SK-N-SH treated with all-trans-retinoic acid at 6 μM for 48 hours (cell line): Measurements from ENCODE around the gene MRPS31.

Experiments
- ARNTL ChIP-seq: fragments of 450-650 bp; formaldehyde crosslinking; IDR thresholded peaks from 2 replicates; pipeline ENCODE4 v1.5.0; 2020; ENCODE audit warnings: low read depth, mild to moderate bottlenecking, moderate library complexity, borderline replicate concordance
- CSDC2 ChIP-seq: fragments of 250-450 bp; sonication (Bioruptor Pico); IDR thresholded peaks from 2 replicates; pipeline ENCODE4 v1.5.0; 2020; ENCODE audit warnings: mild to moderate bottlenecking, moderate library complexity
- ESRRG ChIP-seq: fragments of 250-450 bp; sonication (Bioruptor Pico); IDR thresholded peaks from 2 replicates; pipeline ENCODE4 v1.6.1; 2021; ENCODE audit warnings: mild to moderate bottlenecking
- POU6F1 ChIP-seq: fragments of 250-450 bp; sonication (Bioruptor Pico); IDR thresholded peaks from 2 replicates; pipeline ENCODE4 v1.8.0; 2021; ENCODE audit warnings: low read depth, mild to moderate bottlenecking, moderate library complexity, borderline replicate concordance
- RARB ChIP-seq: fragments of 250-450 bp; sonication (Bioruptor Pico); IDR thresholded peaks from 2 replicates; pipeline ENCODE4 v1.8.0; 2021; ENCODE audit warnings: mild to moderate bottlenecking, moderate library complexity
- SNAI2 ChIP-seq: fragments of 250-450 bp; sonication (Bioruptor Pico); IDR thresholded peaks from 2 replicates; pipeline ENCODE4 v1.5.0; 2020; ENCODE audit warnings: mild to moderate bottlenecking, moderate library complexity
- TCF4 ChIP-seq: fragments of 250-450 bp; sonication (Bioruptor Pico); IDR thresholded peaks from 2 replicates; pipeline ENCODE4 v1.8.0; 2021; ENCODE audit warnings: mild to moderate bottlenecking, moderate library complexity, borderline replicate concordance
- TOX ChIP-seq: fragments of 250-450 bp; sonication (Bioruptor Pico); IDR thresholded peaks from 2 replicates; pipeline ENCODE4 v1.8.0; 2021; ENCODE audit warnings: mild to moderate bottlenecking, moderate library complexity, borderline replicate concordance
- ZFP3 ChIP-seq: fragments of 250-450 bp; sonication (Bioruptor Pico); IDR thresholded peaks from 2 replicates; pipeline ENCODE4 v1.5.0; 2020; ENCODE audit warnings: mild to moderate bottlenecking, moderate library complexity
- ZFP30 ChIP-seq: fragments of 450-650 bp; formaldehyde crosslinking; IDR thresholded peaks from 2 replicates; pipeline ENCODE4 v1.5.0; 2022; ENCODE audit warnings: mild to moderate bottlenecking, moderate library complexity
- ZNF8 ChIP-seq: fragments of 450-650 bp; formaldehyde crosslinking; IDR thresholded peaks from 2 replicates; pipeline ENCODE4 v1.5.0; 2020; ENCODE audit warnings: mild to moderate bottlenecking, moderate library complexity
- TF ChIP-seq, protein P1 (sequence below): fragments of 250-450 bp; sonication (Bioruptor Pico); IDR thresholded peaks from 2 replicates; pipeline ENCODE4 v1.8.0; 2020; ENCODE audit warnings: mild to moderate bottlenecking, moderate library complexity, borderline replicate concordance
- TF ChIP-seq, protein P2 (sequence below): fragments of 250-450 bp; sonication (Bioruptor Pico); IDR thresholded peaks from 2 replicates; pipeline ENCODE4 v1.5.1; 2020; ENCODE audit warnings: low read depth, mild to moderate bottlenecking, moderate library complexity

DNA sequence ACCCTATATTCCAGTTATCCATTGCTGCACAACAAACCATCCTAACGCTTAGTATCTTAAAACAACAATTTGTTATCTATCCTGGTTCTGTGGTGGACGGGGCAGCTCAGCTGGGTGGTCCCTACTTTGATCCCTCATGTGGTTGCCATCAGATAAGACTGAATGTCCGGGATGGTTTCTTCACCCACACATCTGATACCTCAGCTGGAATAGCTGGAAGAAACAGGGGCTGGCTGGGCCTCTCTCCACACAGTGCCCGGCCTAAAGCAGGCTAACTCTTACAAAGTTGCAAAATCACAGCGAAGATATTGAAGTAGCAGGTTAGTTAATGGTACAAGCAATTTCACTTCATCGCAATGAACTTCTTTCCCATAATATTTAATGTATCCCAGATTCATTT lies 3.7 kb upstream of the MRPS31 start:
- TF ChIP-seq RARB = no peak
- TF ChIP-seq, protein P1, sequence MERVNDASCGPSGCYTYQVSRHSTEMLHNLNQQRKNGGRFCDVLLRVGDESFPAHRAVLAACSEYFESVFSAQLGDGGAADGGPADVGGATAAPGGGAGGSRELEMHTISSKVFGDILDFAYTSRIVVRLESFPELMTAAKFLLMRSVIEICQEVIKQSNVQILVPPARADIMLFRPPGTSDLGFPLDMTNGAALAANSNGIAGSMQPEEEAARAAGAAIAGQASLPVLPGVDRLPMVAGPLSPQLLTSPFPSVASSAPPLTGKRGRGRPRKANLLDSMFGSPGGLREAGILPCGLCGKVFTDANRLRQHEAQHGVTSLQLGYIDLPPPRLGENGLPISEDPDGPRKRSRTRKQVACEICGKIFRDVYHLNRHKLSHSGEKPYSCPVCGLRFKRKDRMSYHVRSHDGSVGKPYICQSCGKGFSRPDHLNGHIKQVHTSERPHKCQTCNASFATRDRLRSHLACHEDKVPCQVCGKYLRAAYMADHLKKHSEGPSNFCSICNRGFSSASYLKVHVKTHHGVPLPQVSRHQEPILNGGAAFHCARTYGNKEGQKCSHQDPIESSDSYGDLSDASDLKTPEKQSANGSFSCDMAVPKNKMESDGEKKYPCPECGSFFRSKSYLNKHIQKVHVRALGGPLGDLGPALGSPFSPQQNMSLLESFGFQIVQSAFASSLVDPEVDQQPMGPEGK (CRISPR knock-in tag) = no peak
- no peak for TF ChIP-seq SNAI2 (CRISPR knock-in tag)
- no peak for TF ChIP-seq POU6F1 (CRISPR knock-in tag)
- TF ChIP-seq, protein P2, sequence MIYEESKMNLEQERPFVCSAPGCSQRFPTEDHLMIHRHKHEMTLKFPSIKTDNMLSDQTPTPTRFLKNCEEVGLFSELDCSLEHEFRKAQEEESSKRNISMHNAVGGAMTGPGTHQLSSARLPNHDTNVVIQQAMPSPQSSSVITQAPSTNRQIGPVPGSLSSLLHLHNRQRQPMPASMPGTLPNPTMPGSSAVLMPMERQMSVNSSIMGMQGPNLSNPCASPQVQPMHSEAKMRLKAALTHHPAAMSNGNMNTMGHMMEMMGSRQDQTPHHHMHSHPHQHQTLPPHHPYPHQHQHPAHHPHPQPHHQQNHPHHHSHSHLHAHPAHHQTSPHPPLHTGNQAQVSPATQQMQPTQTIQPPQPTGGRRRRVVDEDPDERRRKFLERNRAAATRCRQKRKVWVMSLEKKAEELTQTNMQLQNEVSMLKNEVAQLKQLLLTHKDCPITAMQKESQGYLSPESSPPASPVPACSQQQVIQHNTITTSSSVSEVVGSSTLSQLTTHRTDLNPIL (CRISPR knock-in tag) = no peak
- TF ChIP-seq CSDC2 (CRISPR knock-in tag) = no peak
- no peak for TF ChIP-seq ESRRG (CRISPR knock-in tag)
- TF ChIP-seq ARNTL = no peak
- TF ChIP-seq ZFP30 = no peak
- no peak for TF ChIP-seq ZNF8 (CRISPR knock-in tag)
- no peak for TF ChIP-seq TOX
- no peak for TF ChIP-seq ZFP3 (CRISPR knock-in tag)
- TF ChIP-seq TCF4 (CRISPR knock-in tag) = no peak
